ENCODE data around the gene GDPD2. TPM values are rescaled to one million over a fixed set of nuclear protein-coding genes. Genes with fewer than 3 reads are reported as not detected.

Gene GDPD2
- total RNA-seq, 1 experiment from 2014 or later: 0.04 TPM

DNA sequence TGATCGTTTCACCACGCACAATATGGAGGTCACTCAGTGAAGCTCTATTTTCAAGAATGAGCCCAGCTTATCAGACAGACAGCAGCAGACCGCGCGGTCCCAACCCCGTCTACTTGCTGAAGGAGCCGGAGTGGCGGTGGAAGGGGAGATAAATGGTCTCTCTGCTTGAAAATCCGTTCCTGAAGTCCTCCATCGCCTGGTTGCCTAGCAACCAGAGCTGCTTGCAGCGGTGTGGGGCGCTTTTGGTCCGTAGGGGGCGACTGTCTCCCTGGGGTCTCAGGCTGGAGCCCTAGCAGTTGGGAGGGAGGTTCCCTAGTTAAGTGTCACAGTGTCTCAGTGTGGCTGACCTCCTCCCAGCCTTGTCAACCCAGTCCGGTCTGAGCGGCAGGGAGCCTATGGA is 13.2 kb downstream of the GDPD2 start:
- POLR2A ChIA-PET (ENCODE audit: unreplicated experiment): no interaction called here
- Histone ChIP-seq H2AFZ (ENCODE audit: low read length) (no peak overlapping the region), H3K36me3 (ENCODE audit: low read depth, low read length) (no peaks in the 10 kb centered on the region), H3K4me2 (ENCODE audit: low read length) (no peak overlapping the region), H3K9me3 (ENCODE audit: low read length) (no peaks in the 10 kb centered on the region), H4K20me1 (ENCODE audit: low read length) (no peaks in the 10 kb centered on the region), H3K4me3 (ENCODE audit: low read length) (no peak overlapping the region), H3K79me2 (ENCODE audit: low read length) (no peaks in the 10 kb centered on the region), H3K27me3 (ENCODE audit: low read length) (no peaks in the 10 kb centered on the region), H3K4me1 (ENCODE audit: insufficient read depth, low read length) (peaks cover 23% of the 10 kb centered on the region), H3K9ac (ENCODE audit: low read length) (no peak overlapping the region), H3F3A (ENCODE audit: low read length, unreplicated experiment) (no peaks in the 10 kb centered on the region), H3K9me2 (replicated peaks; ENCODE audit: low read length) (no peaks in the 10 kb centered on the region), H3K27ac (ENCODE audit: low read length) (no peak overlapping the region)
- TF ChIP-seq, protein P1, sequence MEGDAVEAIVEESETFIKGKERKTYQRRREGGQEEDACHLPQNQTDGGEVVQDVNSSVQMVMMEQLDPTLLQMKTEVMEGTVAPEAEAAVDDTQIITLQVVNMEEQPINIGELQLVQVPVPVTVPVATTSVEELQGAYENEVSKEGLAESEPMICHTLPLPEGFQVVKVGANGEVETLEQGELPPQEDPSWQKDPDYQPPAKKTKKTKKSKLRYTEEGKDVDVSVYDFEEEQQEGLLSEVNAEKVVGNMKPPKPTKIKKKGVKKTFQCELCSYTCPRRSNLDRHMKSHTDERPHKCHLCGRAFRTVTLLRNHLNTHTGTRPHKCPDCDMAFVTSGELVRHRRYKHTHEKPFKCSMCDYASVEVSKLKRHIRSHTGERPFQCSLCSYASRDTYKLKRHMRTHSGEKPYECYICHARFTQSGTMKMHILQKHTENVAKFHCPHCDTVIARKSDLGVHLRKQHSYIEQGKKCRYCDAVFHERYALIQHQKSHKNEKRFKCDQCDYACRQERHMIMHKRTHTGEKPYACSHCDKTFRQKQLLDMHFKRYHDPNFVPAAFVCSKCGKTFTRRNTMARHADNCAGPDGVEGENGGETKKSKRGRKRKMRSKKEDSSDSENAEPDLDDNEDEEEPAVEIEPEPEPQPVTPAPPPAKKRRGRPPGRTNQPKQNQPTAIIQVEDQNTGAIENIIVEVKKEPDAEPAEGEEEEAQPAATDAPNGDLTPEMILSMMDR (conservative IDR thresholded peaks at IDR 0.05; ENCODE audit: low read depth, low read length): no peak
- no peak for TF ChIP-seq EZH2phosphoT487 (IDR thresholded peaks at IDR 0.05; ENCODE audit: borderline replicate concordance, low read length)
- no TSS peak for BruUV-seq (replicated peaks)
- intact Hi-C loops (cut with micrococcal nuclease): no loop called here
- no peak for ATAC-seq
- CTCF ChIA-PET: no interaction called here
- no peak for DNase-seq

DNA sequence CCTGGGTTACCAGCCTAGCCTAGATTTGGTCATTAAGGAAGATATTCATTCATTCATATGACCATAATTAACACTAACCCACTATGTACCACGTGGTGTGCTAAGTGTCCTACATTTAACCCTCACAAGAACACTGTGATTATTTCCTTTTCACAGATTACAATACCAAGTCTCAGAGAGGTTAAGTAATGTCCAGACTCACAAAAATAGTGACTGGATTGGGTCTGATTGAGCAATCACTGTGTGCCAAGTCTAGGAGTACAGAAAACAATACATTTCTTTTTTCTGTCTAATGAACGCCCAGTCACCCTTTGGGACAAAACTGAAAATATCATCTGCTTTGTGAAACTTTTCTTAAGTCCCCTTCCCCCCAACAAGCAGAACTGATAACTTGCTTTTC is 13.9 kb downstream of the GDPD2 start:
- Histone ChIP-seq H3K27me3 (ENCODE audit: low read length) (no peaks in the 10 kb centered on the region), H3K4me1 (ENCODE audit: insufficient read depth, low read length) (peaks cover 23% of the 10 kb centered on the region), H3K4me3 (ENCODE audit: low read length) (no peak overlapping the region), H3K27ac (ENCODE audit: low read length) (no peak overlapping the region), H3K9ac (ENCODE audit: low read length) (no peak overlapping the region), H3K9me3 (ENCODE audit: low read length) (no peaks in the 10 kb centered on the region), H3K79me2 (ENCODE audit: low read length) (no peaks in the 10 kb centered on the region), H3K36me3 (ENCODE audit: low read depth, low read length) (no peaks in the 10 kb centered on the region), H3K4me2 (ENCODE audit: low read length) (no peak overlapping the region), H3F3A (ENCODE audit: low read length, unreplicated experiment) (no peaks in the 10 kb centered on the region), H3K9me2 (replicated peaks; ENCODE audit: low read length) (no peaks in the 10 kb centered on the region), H2AFZ (ENCODE audit: low read length) (no peak overlapping the region), H4K20me1 (ENCODE audit: low read length) (no peaks in the 10 kb centered on the region)
- no peak for TF ChIP-seq EZH2 (IDR thresholded peaks at IDR 0.05; ENCODE audit: low read length, unreplicated experiment)
- TF ChIP-seq, protein P1 (conservative IDR thresholded peaks at IDR 0.05; ENCODE audit: low read depth, low read length): no peak
- no peak for TF ChIP-seq EZH2phosphoT487 (IDR thresholded peaks at IDR 0.05; ENCODE audit: borderline replicate concordance, low read length)
- DNase-seq (no peak), ATAC-seq (no peak)
- ChIA-PET POLR2A (ENCODE audit: unreplicated experiment) (no interaction called here), CTCF (no interaction called here)
- BruUV-seq (replicated peaks): no TSS peak
- intact Hi-C loops (cut with micrococcal nuclease): no loop called here

DNA sequence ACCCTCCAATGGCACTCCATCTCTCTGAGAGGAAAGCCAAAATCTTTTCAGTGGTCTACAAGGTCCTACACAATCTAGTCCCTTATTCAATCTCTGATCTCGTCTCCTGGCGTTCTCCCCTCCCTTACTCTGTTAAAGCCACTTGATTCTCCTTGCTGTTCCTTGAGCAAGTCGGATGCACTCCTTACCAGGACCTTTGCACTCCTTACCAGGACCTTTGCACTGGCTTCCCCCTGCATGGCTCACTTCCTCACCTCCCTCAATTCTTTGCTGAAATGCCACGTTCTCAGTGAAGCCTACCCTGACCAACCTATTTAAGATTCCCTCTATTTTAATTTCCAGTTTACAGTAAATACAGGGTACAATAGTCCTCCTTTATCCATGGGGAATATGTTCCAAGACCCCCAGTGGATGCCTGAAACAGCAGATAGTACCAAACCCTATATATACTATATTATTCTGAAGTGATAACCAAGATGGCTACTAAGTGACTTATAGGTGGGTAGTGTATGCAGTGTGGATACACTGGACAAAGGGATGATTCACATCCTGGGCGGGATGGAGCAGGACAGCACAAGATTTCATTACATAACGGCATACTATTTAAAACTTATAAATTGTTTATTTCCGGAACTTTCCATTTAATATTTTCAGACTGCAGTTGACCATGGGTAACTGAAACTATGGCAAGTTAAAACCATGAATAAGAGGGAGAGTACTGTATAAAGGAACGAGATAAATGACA is 15.0 kb downstream of the GDPD2 start:
- ATAC-seq: no peak
- H3K27me3 ChIP-seq (ENCODE audit: low read length): no peaks in the 10 kb centered on the region
- H3K9me3 ChIP-seq (ENCODE audit: low read length): no peaks in the 10 kb centered on the region
- TF ChIP-seq EZH2 (IDR thresholded peaks at IDR 0.05; ENCODE audit: low read length, unreplicated experiment) (no peak), EZH2phosphoT487 (IDR thresholded peaks at IDR 0.05; ENCODE audit: borderline replicate concordance, low read length) (no peak)
- TF ChIP-seq, protein P1 (conservative IDR thresholded peaks at IDR 0.05; ENCODE audit: low read depth, low read length): no peak
- H3K27ac ChIP-seq (ENCODE audit: low read length): no peak overlapping the region
- H3K4me2 ChIP-seq (ENCODE audit: low read length): no peak overlapping the region
- no peak overlapping the region for H3K9ac ChIP-seq (ENCODE audit: low read length)
- ChIA-PET POLR2A (ENCODE audit: unreplicated experiment) (no interaction called here), CTCF (no interaction called here)
- no peak overlapping the region for H3K4me3 ChIP-seq (ENCODE audit: low read length)
- BruUV-seq (replicated peaks): no TSS peak
- H3K4me1 ChIP-seq (ENCODE audit: insufficient read depth, low read length): peaks cover 23% of the 10 kb centered on the region
- intact Hi-C loops (cut with micrococcal nuclease): no loop called here
- H4K20me1 ChIP-seq (ENCODE audit: low read length): no peaks in the 10 kb centered on the region
- H3K79me2 ChIP-seq (ENCODE audit: low read length): no peaks in the 10 kb centered on the region
- peak; percentile 19 for DNase-seq
- no peaks in the 10 kb centered on the region for H3K36me3 ChIP-seq (ENCODE audit: low read depth, low read length)
- no peak overlapping the region for H2AFZ ChIP-seq (ENCODE audit: low read length)
- no peaks in the 10 kb centered on the region for H3K9me2 ChIP-seq (replicated peaks; ENCODE audit: low read length)
- no peaks in the 10 kb centered on the region for H3F3A ChIP-seq (ENCODE audit: low read length, unreplicated experiment)
